HG02870 (cell line): ENCODE measurements around the gene HOXB1.

ENCODE experiments used
- ATAC-seq: cut with Tn5 transposase; IDR thresholded peaks from one replicate; pipeline ENCODE4 v1.9.1; 2021; ENCODE audit warnings: mild to moderate bottlenecking, moderate library complexity; ENCODE audit not compliant: unreplicated experiment

HOXB1 gene

GRCh38 chr17:48555258-48556228 is 24.7 kb upstream of the HOXB1 start:
- no peak for ATAC-seq

DNA sequence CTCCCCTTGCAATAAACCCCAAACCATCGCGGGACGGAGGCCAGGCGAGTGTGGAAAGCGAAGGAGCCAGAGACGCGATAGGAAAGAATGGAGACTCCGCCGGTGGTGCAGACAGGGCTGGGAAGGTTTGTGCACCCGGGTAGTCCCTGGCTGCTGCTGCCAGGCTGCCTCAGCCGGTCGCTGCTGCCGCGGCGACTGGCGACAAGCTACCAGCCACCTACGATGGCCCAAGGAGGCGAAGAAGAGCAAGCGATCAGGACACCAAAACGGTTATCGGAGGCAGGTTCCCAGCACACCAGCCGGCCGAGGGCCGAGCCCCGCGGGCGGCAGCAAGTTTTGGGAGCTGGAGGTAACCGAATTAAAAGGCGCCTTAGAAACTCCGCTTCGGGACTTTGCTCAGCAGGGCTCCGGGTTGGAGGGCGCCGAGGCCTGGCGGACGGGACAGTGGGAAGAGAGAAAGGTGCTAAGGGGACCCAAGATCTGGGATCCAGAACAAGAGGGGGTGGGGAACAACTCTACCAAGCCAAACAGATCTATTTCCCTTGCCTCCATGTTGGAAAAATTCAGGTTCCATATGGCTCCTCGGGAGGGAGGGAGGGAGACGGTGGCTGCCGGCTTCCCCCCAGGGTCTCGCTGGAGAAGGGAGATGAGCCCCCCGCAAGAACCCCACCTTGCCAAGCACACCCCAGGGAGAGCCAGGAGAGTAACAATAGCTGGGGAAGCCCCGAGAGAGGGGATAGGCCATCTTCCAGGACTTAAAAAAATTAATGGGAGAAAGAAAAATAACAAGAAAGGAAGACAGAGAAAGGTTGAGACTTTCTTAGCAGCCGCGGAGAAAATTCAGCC is 23.8 kb upstream of the HOXB1 start:
- no peak for ATAC-seq

DNA sequence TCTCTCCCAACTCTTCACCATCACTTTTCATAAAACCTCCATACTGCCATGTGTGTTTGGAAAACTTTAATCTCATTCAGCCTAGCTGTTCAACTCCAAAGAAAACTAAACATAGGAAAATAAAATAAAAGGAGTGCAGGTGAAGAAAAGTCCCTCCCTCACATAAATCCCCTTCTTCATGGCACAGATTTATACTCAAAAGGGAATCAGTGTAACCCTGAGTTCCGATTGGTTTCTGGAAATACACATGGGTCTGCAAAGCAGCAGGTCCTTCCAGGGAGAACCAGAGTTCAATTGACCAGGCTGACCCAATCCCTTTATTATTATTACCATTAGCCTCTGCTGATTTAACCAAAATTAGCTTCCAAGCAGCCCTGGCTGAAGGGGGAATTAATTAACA is 23.0 kb upstream of the HOXB1 start:
- ATAC-seq, result no peak

DNA sequence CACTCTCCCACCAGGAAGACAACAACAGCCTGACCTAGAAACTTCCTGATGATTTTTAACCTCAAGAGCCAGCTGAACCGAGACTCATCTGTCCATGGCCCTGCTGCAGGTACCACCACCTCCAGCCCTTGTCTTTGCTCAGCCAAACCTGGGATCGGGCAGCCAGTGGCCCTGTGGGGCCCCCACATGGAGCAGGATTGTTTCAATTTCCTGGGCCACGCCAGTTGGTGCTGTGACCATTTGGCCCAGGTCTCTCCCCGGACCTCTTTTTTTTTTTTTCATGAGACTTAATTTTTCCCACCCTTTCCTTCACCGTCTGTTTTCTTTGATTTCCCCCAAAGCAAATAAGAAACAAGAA is 22.4 kb upstream of the HOXB1 start:
- ATAC-seq, result no peak

DNA sequence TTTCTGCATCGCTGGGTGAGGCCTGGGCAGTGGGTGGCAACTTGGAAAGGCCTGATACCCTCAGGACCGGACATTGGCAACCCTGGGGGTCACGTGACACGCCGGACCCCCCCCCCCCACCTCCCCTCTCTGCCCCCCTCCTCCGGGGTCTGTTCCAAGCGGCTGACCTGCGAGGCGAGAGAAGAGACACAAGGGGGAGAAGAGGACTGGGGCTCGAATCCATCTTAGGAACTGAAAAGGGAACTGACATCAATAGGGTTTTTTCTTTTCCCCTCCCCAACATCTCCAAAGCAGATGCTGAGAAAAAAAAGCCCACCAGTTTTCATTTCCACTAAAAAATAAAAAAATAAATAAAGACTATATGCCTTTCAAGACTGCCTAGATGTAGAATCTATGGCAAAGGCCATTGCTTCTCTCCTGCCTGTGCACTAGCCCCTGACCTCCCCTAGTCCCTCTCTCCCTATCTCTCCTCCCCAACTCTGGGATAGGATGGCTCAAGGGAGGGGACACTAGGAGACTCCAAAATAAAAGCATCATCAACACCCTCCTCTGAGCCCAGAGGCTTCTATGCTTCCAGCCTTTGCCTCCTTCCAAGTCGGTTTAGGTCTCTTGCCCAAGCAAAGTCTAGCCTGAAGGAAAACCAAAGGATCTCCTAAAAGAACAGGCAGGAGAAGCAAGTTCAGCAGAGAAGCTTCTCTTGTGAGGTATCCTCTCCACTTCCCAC is 21.8 kb upstream of the HOXB1 start:
- ATAC-seq, result no peak

DNA sequence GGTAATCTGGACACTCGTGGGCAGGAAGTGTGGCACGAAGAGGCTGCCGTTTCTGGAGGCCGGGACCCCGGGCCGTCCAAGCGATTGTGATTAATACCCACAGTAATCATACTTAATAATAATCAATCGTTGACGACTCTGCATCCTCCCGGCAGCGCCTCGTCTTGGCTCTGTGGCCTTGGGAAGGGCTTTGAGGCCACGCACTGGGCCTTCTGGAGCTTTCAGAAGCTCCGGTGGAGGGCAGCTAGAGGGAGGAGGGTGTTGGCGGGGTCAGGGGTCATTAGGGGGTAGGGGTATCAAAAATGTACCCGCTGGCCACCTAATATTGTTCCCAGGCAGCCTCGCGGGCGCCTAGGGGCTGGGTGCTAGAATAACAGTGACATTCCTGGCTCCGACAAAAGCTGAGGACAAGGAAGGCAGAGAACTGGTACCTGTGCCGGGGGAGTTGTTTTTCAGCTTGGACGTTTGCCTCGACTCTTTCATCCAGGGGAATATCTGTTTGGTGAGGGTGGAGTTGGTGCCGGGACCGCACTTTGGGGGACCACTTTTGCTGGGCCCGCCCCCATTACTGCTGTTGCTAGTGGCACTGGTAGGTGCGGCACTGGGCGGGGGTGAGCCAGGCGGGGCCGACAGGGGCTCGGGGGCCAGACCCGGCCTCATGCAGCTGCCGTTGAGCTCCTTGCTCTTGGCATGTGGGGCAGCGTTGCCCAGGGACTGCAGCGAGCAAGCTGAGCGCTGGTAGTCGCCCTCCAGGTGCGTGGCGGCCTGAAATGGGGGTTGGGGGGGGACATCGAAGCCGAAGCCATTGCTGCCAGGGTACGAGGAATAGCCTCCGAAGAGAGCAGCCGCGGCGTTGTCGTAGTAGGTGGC is 21.0 kb upstream of the HOXB1 start:
- ATAC-seq, result no peak

DNA sequence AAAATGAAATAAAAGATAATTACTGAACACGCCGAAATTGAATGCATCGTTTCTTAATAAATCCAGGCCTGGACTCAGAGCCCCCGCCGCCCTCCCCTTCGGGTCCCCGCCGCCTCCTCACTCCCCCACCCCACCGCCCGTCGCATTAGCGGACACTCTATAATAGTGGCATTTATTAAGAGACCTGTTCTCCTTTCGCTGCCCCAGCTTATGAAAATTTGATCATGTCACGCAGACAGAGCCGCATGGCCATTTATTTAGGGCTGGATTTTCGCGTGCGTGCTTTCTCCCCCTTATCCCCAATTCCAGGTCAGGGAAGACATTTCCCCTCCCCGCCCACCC is 20.4 kb upstream of the HOXB1 start:
- no peak for ATAC-seq

DNA sequence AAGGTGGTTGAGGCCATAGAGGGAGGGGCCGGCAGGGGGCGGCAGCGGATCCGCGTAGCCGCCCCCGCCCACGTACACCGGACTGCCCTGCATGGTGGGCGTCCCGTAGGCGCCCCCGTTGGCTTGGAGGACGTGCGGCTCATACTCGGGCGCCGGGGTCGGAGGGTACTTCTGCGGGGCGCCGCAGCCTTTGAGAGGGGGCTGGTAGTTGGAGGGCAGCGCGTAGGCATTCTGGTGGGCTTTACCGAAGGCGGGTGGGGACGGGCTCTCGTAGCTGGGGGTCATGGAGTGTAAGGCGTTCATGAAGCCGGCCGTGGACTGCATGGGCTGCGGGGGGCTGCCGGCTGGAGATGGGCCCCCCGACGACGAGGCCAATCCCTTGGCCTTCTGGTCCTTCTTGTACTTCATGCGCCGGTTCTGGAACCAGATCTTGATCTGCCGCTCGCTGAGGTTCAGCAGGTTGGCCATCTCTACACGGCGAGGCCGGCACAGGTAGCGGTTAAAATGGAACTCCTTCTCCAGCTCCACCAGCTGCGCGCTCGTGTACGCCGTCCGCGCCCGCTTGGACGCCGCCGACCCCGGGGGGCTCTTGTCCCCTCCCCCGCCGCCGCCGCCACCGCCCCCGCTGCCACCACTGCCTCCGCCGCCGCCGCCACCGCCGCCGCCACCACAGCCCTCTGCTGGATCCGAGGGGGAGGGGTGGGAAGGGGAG is 19.8 kb upstream of the HOXB1 start:
- ATAC-seq, result no peak

DNA sequence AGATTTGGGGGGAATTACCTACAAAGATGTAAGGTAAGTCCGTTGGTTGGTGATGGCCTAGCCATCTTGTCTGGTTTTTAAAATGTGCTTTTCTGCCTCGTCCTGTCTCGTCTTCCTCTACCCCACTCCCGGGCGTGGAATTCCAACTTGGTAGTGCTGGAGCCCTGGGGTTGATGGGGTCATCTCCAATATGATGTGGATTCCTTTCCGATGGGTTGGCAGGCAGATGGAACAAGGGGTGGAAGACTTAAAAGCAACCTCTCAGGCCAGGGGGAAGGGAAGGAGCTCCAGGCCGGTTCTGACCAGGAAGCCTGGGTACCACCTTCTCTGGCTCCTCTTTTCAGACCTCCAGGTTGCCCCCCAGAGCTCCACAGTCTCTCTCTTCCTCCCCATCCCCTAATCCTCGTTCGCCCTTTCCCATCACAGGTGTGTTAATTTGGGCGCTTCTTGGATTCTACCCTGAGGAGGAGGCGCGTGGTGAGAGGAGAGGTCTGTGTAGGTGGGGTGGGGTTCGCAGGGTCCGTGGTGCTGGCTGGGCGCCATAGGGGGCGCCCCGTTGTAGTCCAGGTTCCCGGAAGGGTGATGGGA is 19.2 kb upstream of the HOXB1 start:
- ATAC-seq, result no peak

DNA sequence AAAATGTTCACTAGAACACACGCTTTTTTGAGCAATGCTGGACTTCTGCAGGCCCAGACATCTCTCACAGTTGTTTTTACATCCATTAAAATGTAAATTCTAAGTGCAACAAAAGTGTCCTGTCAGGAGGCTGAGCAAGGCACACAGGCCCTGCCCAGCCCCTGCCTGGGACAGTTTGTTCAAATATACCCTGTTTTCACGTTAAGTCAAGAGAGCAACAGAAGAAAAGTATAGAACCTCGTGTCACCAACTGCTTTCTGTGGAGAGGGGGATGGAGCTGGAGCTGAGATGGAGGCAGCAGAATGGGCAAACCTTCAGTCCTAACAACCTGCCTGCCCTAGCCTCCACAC is 18.4 kb upstream of the HOXB1 start:
- no peak for ATAC-seq

DNA sequence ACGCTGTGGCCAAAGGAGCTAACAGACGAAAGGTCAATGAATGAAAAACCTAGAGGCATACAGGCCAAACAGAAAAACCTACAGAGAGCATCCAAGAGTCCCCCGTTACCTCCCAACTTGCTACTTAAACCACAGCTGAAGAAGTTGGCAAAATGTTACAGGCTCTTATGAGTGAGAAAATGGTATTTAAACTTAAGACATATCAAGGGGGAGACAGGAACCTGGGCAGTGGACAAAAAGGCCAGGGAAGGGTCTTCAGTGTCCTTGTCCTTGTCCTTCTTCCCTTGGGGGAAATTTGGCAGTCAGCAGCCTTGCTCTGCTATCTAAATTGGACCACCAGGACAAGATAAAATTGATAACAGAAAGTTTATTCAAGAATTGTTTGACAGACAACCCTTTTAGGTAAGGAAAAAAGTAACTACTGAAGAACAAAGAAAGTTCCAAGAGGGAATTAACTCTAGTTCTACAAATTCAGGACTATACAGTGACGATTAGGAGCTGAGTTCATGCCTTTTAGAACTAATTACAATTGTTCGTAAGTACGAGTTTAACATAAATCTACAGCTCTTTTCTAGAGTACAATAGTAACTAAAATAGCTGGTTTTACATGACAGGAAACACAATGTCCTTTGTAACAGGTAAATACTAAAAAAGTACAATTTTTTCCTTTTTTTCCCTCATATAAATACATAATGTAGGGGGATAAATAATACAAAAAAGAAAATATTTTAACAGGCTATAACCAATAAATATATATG is 17.9 kb upstream of the HOXB1 start:
- no peak for ATAC-seq

- no peak for ATAC-seq
These were observed 17.2 kb upstream of the HOXB1 start for GRCh38 chr17:48547808-48548522.

- no peak for ATAC-seq
These were observed 16.4 kb upstream of the HOXB1 start for GRCh38 chr17:48546924-48547807.

DNA sequence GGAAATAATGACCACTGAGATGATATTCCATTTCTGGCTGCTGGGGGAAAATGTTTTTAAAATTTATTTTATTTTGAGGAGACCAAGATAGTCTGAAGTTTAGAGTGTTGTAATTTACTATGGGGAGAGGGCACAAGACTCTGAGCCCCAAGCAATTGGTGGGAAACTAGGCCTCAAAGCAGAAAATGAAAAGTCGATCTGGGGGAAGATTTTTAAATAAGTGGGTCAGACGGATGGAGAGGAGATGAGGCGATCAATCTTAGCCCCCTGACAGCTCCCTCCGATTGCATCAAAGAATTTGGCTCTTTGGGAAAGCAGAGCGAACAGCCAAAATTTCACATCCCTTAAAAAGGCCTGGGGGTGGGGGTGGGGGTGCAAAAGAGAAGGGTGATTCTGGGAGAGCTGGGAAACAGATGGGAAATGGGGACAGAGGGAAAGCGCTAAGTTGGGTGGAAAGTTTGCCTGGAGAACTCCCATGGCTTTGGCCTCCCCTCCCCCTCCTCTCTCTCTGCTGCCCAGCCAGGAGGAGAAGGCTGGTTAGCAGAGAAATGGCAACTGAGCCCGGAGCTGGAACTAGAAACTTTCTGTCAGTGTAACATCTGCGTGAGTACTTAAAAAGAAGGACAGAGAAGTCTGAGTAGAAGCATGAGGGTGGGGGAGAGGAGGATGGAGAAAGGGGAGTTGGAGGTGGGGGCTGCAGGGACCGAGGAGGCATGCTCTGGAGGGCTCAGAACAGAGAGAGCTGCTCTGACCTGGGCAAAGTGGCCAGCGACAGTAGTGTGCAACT is 15.5 kb upstream of the HOXB1 start:
- ATAC-seq, result no peak

GRCh38 chr17:48545539-48545938 is 14.7 kb upstream of the HOXB1 start:
- no peak for ATAC-seq

- ATAC-seq, result no peak
These were observed 14.2 kb upstream of the HOXB1 start, which contains the start of gene HOXB2 for GRCh38 chr17:48545022-48545375. Gene HOXB2, minus strand, starts transcription at chr17:48545109. Its CDS starts 198 bp downstream, at chr17:48544911.
